Activated T-helper 17 cell treated with anti-CD3 and anti-CD28 coated beads, Interleukin-2, amount 50 U/mL, for 72 hours (primary cell): ENCODE data around the gene FEZF2. TPM values are rescaled to one million over a fixed set of nuclear protein-coding genes. Genes with fewer than 3 reads are reported as not detected.

Experiments
- ATAC-seq: fragments of 150-1000 bp; cut with Tn5 transposase; replicated peaks from 2 replicates; pipeline ENCODE4 v1.10.0; 2021; ENCODE audit warnings: mild to moderate bottlenecking, moderate library complexity
- H3K27ac Mint-ChIP-seq: one replicate; pipeline ENCODE4 v1.8.0; 2022; ENCODE audit warnings: mixed read lengths
- H3K27me3 Mint-ChIP-seq: one replicate; pipeline ENCODE4 v1.8.0; 2022; ENCODE audit warnings: mixed read lengths
- H3K36me3 Mint-ChIP-seq: one replicate; pipeline ENCODE4 v1.8.0; 2022; ENCODE audit warnings: low read depth, mild to moderate bottlenecking, mixed read lengths
- H3K4me1 Mint-ChIP-seq: one replicate; pipeline ENCODE4 v1.8.0; 2022; ENCODE audit warnings: mixed read lengths
- H3K4me3 Mint-ChIP-seq: one replicate; pipeline ENCODE4 v1.8.0; 2022; ENCODE audit warnings: mild to moderate bottlenecking, mixed read lengths
- H3K9me3 Mint-ChIP-seq: one replicate; pipeline ENCODE4 v1.8.0; 2022; ENCODE audit warnings: mixed read lengths
- total RNA-seq, 2 donors: library from RNA; stranded (reverse); gene quantifications; one replicate each; pipeline ENCODE4 v1.2.3, GENCODE V29; 2022

The FEZF2 gene
- not detected for total RNA-seq

DNA sequence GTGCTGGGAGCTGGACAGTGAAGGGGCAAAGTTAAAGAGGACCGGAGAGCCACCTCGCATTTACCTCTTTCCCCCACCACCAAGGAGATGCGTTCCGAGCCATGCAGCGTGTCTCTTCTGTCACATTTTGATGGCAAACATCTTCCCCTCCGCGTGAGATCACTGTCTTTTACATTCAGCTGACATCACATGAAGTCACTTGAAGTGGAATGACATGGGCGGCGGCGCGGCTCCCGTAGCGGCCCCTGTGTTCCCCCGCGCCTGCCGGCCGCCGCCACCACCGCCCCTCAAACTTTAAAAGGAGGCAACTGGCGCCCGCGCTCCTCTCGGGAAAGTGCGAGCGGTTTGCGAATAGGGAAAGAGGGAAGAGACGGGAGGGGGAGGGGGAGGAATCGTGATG is at the start of gene FEZF2:
TSS of gene FEZF2 (minus strand) at position 336 of the 400 bp plus-strand sequence. CDS start 682 bp downstream, outside the sequence.
- H3K27ac Mint-ChIP-seq = no peak within 1 kb of the TSS
- H3K4me1 Mint-ChIP-seq = no peaks in the 10 kb centered on the region
- no peaks in the 10 kb centered on the region for H3K36me3 Mint-ChIP-seq
- H3K4me3 Mint-ChIP-seq = no peak within 1 kb of the TSS
- peaks cover 64% of the 10 kb centered on the region for H3K27me3 Mint-ChIP-seq
- H3K9me3 Mint-ChIP-seq = no peaks in the 10 kb centered on the region
- ATAC-seq = no peak

GRCh38 chr3:62421207-62421606 is 47.9 kb upstream of the FEZF2 start:
- H3K27me3 Mint-ChIP-seq = peaks cover 7% of the 10 kb centered on the region

GRCh38 chr3:62416144-62416543 is 42.8 kb upstream of the FEZF2 start:
- peaks cover 7% of the 10 kb centered on the region for H3K27me3 Mint-ChIP-seq
- no peaks in the 10 kb centered on the region for H3K4me1 Mint-ChIP-seq
- H3K27ac Mint-ChIP-seq = no peak overlapping the region
- H3K9me3 Mint-ChIP-seq = no peaks in the 10 kb centered on the region
- H3K36me3 Mint-ChIP-seq = no peaks in the 10 kb centered on the region
- no peak overlapping the region for H3K4me3 Mint-ChIP-seq
- no peak for ATAC-seq

More at GRCh38 chr3:62421207-62421606, 47.9 kb upstream of the FEZF2 start:
- H3K36me3 Mint-ChIP-seq = no peaks in the 10 kb centered on the region
- no peaks in the 10 kb centered on the region for H3K9me3 Mint-ChIP-seq
- no peak for ATAC-seq
- H3K27ac Mint-ChIP-seq = no peak overlapping the region
- no peaks in the 10 kb centered on the region for H3K4me1 Mint-ChIP-seq
- no peak overlapping the region for H3K4me3 Mint-ChIP-seq

GRCh38 chr3:62415312-62415801 is 42.0 kb upstream of the FEZF2 start:
- ATAC-seq = no peak
- H3K4me3 Mint-ChIP-seq = no peak overlapping the region
- peaks cover 6% of the 10 kb centered on the region for H3K27me3 Mint-ChIP-seq
- H3K27ac Mint-ChIP-seq = no peak overlapping the region
- no peaks in the 10 kb centered on the region for H3K36me3 Mint-ChIP-seq
- no peaks in the 10 kb centered on the region for H3K9me3 Mint-ChIP-seq
- no peaks in the 10 kb centered on the region for H3K4me1 Mint-ChIP-seq

- no peaks in the 10 kb centered on the region for H3K4me1 Mint-ChIP-seq
- H3K4me3 Mint-ChIP-seq = no peak overlapping the region
- ATAC-seq = no peak
- H3K9me3 Mint-ChIP-seq = no peaks in the 10 kb centered on the region
- H3K27me3 Mint-ChIP-seq = peaks cover 3% of the 10 kb centered on the region
- no peak overlapping the region for H3K27ac Mint-ChIP-seq
- no peaks in the 10 kb centered on the region for H3K36me3 Mint-ChIP-seq
Observed at GRCh38 chr3:62414786-62415185, 41.4 kb upstream of the FEZF2 start.

DNA sequence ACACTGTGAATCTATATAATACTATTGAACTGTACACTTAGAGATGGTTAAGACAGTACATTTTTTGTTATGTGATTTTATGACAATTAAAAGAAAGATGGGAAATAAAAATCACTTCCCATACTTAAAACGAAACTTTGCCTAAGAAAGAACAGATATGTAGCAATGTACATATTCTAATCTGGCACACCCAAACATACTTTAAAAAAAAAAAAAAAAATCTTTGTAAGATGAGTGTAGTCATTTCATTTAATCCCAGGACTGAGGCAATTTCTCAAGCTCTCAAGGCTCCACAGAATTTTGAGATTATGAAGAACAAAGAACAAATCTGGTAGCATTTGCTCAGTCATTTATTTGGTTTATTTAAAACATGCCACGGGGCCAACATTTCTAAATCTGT is 40.3 kb upstream of the FEZF2 start:
- no peak for ATAC-seq
- no peaks in the 10 kb centered on the region for H3K36me3 Mint-ChIP-seq
- H3K27me3 Mint-ChIP-seq = peaks cover 2% of the 10 kb centered on the region
- H3K27ac Mint-ChIP-seq = no peak overlapping the region
- no peaks in the 10 kb centered on the region for H3K9me3 Mint-ChIP-seq
- no peak overlapping the region for H3K4me3 Mint-ChIP-seq
- H3K4me1 Mint-ChIP-seq = no peaks in the 10 kb centered on the region

GRCh38 chr3:62406945-62407344 is 33.6 kb upstream of the FEZF2 start:
- Mint-ChIP-seq H3K9me3 (no peaks in the 10 kb centered on the region), H3K27me3 (peaks cover 21% of the 10 kb centered on the region), H3K4me1 (no peaks in the 10 kb centered on the region), H3K4me3 (no peak overlapping the region), H3K27ac (no peak overlapping the region), H3K36me3 (no peaks in the 10 kb centered on the region)
- no peak for ATAC-seq

GRCh38 chr3:62405566-62405965 is 32.2 kb upstream of the FEZF2 start:
- H3K36me3 Mint-ChIP-seq = no peaks in the 10 kb centered on the region
- H3K27ac Mint-ChIP-seq = no peak overlapping the region
- H3K27me3 Mint-ChIP-seq = peaks cover 21% of the 10 kb centered on the region
- no peak for ATAC-seq
- no peaks in the 10 kb centered on the region for H3K9me3 Mint-ChIP-seq
- no peak overlapping the region for H3K4me3 Mint-ChIP-seq
- H3K4me1 Mint-ChIP-seq = no peaks in the 10 kb centered on the region

DNA sequence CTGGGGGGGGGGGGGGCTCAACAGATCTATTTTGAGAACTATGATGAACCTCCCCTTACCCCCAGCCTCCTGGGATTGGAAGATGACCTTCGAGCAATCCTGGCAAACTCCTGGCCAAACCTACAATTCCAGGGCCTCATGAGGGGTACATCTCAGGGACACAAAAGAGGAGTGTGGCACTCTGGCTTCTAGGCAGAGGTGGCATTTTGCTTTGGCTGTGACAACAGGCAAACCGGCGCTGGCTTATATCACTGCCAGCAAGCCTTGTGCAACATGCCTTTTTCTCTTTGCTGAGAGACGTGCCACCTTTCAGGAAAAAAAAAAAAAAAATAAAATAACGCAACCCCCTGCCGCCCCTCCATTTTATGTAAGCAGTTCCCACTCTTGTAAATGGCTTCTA is 31.8 kb upstream of the FEZF2 start:
- H3K36me3 Mint-ChIP-seq = no peaks in the 10 kb centered on the region
- peaks cover 21% of the 10 kb centered on the region for H3K27me3 Mint-ChIP-seq
- H3K27ac Mint-ChIP-seq = no peak overlapping the region
- H3K4me1 Mint-ChIP-seq = no peaks in the 10 kb centered on the region
- no peak overlapping the region for H3K4me3 Mint-ChIP-seq
- H3K9me3 Mint-ChIP-seq = no peaks in the 10 kb centered on the region
- no peak for ATAC-seq

DNA sequence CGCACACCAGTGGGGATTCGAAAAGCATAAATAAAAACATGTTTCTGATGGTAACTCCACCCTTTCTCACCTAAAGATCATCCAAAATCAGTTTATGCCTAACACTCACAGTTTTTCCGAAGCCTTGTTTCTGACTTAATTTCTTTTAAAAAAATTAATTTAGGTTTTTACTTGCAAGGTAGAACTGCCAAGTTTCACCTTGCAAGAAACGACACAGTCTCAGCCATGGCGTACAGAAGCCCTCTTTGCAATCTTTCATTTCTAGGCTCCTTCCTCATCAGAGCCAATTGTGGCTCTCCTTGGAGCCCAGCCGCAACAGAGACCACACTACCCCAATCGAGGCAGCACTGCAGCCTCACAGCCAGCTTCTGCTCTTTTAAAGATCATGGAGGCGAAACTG is 31.0 kb upstream of the FEZF2 start:
- H3K9me3 Mint-ChIP-seq = no peaks in the 10 kb centered on the region
- H3K4me3 Mint-ChIP-seq = no peak overlapping the region
- ATAC-seq = no peak
- H3K27ac Mint-ChIP-seq = no peak overlapping the region
- peaks cover 21% of the 10 kb centered on the region for H3K27me3 Mint-ChIP-seq
- no peaks in the 10 kb centered on the region for H3K36me3 Mint-ChIP-seq
- H3K4me1 Mint-ChIP-seq = no peaks in the 10 kb centered on the region

DNA sequence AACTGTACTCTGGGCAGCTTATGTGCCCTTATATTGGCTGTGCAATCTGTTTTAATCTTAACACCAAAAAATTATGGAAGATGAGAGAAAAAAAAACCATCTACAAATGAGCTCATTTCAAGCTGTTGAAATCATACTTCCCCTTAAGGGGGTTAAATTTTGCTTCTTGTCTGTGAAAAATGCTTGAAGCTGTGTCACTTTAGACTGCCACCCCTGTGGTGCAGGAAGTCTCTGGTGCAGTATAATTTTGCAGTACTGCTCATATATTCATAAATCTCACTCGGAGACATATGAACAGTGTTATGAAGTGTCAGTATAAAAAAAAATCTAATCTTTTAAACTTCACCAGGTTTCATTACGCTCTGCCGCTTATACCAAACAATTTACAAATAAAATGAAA is 30.4 kb upstream of the FEZF2 start:
- peaks cover 21% of the 10 kb centered on the region for H3K27me3 Mint-ChIP-seq
- no peak overlapping the region for H3K27ac Mint-ChIP-seq
- no peak for ATAC-seq
- no peaks in the 10 kb centered on the region for H3K36me3 Mint-ChIP-seq
- H3K9me3 Mint-ChIP-seq = no peaks in the 10 kb centered on the region
- H3K4me1 Mint-ChIP-seq = no peaks in the 10 kb centered on the region
- no peak overlapping the region for H3K4me3 Mint-ChIP-seq

DNA sequence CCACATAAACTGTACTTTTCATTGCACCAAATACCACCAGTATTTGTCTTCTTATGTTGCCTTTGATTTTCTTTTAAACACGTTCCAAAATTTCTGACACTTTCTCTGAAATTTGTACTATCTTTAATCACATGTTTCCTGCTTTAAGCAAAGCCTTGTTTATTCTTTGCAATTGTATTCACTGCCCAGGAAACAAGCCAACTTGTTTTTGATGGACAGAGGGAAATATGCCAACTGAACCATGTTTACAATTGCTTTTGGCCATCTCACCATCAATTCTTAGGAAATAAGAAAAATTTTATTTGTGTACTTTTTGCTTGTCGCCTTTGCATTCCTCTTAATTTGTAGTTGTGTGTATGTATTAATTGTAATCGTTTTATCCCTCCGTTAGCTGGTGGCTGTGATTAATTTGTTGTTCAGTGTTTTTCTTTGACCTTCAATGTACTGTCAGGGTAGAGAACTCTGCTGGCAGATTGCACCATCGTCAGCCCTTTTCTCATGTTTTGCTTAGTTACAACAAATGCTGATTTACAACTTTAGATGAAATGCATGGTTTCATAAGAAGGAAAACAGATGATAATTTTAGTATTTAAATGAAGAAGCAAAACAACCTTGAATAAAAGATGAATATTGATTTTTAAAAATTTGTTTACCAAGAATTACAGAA is 19.4 kb upstream of the FEZF2 start:
- Mint-ChIP-seq H3K4me1 (no peaks in the 10 kb centered on the region), H3K27me3 (peaks cover 15% of the 10 kb centered on the region), H3K27ac (no peak overlapping the region), H3K9me3 (no peaks in the 10 kb centered on the region), H3K36me3 (no peaks in the 10 kb centered on the region), H3K4me3 (no peak overlapping the region)
- no peak for ATAC-seq

- Mint-ChIP-seq H3K27ac (no peak overlapping the region), H3K9me3 (no peaks in the 10 kb centered on the region), H3K36me3 (no peaks in the 10 kb centered on the region), H3K27me3 (peaks cover 4% of the 10 kb centered on the region), H3K4me1 (no peaks in the 10 kb centered on the region), H3K4me3 (no peak overlapping the region)
- no peak for ATAC-seq
Observed at GRCh38 chr3:62387251-62387650, 13.9 kb upstream of the FEZF2 start.

DNA sequence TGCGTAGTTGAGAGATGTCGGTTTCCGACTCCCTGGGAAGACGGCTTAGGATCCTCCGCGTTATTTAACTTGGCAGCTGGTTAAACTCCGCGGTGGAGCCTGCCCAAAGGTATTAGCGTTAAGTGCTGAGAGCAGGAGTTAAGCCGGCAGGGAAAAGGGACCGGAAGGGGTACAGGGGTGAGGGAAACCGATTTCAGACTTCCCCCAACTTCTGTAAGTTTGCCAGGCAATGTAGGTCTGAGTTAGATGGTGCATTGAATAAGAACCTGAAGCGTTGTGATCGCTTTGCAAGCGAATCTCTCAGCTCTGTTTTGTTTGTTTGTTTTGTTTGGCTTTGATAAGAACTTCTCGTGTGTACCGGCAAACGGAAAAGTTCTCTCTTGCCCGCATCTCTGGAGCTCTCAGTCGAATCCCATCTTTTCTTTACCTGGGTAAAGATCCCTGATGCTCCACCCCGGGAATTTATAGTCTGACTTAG is 6.0 kb upstream of the FEZF2 start:
- Mint-ChIP-seq H3K4me3 (no peak overlapping the region), H3K9me3 (no peaks in the 10 kb centered on the region), H3K27ac (no peak overlapping the region), H3K4me1 (no peaks in the 10 kb centered on the region), H3K36me3 (no peaks in the 10 kb centered on the region), H3K27me3 (peaks cover 63% of the 10 kb centered on the region)
- ATAC-seq = no peak

DNA sequence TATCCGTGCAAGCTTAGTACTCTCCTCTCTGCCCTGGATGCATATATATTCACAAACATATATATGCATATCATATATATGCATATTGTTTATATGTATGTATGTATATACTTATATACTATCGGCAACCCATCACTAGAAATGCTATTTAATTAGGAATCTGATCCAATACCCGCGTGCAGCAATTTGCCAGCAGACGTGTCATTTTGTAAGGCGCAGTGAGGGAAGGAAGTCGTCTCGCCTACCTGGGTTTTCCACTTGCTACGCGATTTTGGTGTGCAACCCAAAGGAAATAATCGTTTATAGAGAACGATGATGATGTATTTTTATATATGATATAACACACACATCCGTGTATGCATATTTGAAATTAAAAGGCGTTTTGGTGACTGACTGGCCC is 5.6 kb upstream of the FEZF2 start:
- no peaks in the 10 kb centered on the region for H3K36me3 Mint-ChIP-seq
- no peaks in the 10 kb centered on the region for H3K4me1 Mint-ChIP-seq

More for the DNA sequence above, 5.6 kb upstream of the FEZF2 start:
- no peak overlapping the region for H3K4me3 Mint-ChIP-seq
- peaks cover 68% of the 10 kb centered on the region for H3K27me3 Mint-ChIP-seq
- ATAC-seq = no peak
- no peak overlapping the region for H3K27ac Mint-ChIP-seq
- H3K9me3 Mint-ChIP-seq = no peaks in the 10 kb centered on the region
